Measurements from ENCODE around the gene MON1A. TPM values are rescaled to one million over a fixed set of nuclear protein-coding genes. Genes with fewer than 3 reads are reported as not detected.

MON1A gene
- total and polyA plus RNA-seq, 2 of the 8 experiments (the other 6 are each of a cell fraction or from before 2014, with no cell fraction given) = 10.3 to 14.1 TPM

GRCh38 chr3:49939858-49940666, 10.5 kb upstream of the MON1A start, which contains the start of gene RBM6 (continued):
- TF ChIP-seq CHD7 (IDR thresholded peaks at IDR 0.05; ENCODE audit: insufficient replicate concordance, low read length) (no peak), CBX5 (IDR thresholded peaks at IDR 0.05; ENCODE audit: low read depth, low read length) (no peak), RXRA (IDR thresholded peaks at IDR 0.05; ENCODE audit: insufficient read depth, low read depth, low read length) (no peak), HDAC6 (IDR thresholded peaks at IDR 0.05; ENCODE audit: low read depth, low read length) (no peak), SRF (IDR thresholded peaks at IDR 0.05; ENCODE audit: low read depth, low read length) (no peak), EGR1 (IDR thresholded peaks at IDR 0.05; ENCODE audit: borderline replicate concordance, low read depth, low read length) (no peak), ZNF274 (IDR thresholded peaks at IDR 0.05; ENCODE audit: borderline replicate concordance, extremely low read depth, low read length) (no peak), FOSL1 (IDR thresholded peaks at IDR 0.05; ENCODE audit: insufficient read depth, low read depth, low read length) (no peak), CHD1 (IDR thresholded peaks at IDR 0.05; ENCODE audit: low read depth, low read length) (no peak), NANOG (IDR thresholded peaks at IDR 0.05; ENCODE audit: insufficient read depth, low read depth, low read length, poor library complexity, severe bottlenecking) (no peak)
